Smooth muscle cell of bladder (primary cell): Measurements from ENCODE around the gene KDM5B. TPM values are rescaled to one million over a fixed set of nuclear protein-coding genes. Genes with fewer than 3 reads are reported as not detected.

ENCODE experiments used
- total RNA-seq: library from RNA; depleted of rRNA; stranded (reverse); fragments of >200 nt; gene quantifications from 2 replicates; pipeline ENCODE4 v1.2.3, GENCODE V29; 2014

KDM5B gene
- 65.7 and 85.5 TPM in 2 replicates for total RNA-seq

DNA sequence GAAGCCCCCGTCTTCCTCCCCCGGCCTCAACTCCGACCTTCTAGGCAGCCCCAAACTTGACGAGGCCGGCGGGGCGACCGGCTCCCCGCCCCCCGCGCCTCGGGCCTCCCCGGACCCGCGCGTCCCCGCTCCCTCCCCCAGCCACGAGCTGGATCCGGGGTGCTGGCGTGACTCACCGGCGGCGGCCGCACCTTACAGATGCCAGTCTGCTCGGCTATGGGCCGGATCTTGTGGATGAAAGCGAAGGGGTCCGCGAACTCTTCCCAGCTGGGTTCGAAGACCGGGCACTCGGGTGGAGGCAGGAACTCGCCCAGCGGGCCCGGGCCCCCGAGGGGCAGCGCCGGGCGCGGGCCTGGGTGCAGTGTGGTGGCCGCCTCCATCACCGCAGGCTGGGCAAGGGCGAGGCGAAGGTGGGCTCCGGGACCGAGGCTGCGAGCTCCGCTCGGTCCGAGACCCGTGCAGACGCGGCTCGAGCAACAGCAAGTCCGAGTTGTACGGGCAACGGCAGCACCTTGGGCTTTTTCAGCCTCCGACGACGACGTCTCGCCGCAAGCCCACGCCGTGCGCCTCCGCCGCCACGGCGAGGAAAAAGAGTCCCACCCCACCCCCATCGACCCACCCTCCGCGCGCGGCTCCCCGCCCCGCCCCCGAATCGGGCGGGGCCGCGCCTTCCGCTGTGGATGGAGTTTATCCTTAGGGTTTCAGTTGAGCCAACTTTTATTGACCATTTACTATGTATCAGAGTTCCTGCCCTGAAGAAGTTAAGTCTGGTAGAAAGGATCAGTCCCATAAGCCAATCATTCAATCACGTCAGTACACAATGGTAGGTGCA, at the start of gene KDM5B:
Gene KDM5B, minus strand, starts transcription at position 496 of the 832 bp plus-strand sequence. Its CDS starts 116 bp downstream, at position 380.

DNA sequence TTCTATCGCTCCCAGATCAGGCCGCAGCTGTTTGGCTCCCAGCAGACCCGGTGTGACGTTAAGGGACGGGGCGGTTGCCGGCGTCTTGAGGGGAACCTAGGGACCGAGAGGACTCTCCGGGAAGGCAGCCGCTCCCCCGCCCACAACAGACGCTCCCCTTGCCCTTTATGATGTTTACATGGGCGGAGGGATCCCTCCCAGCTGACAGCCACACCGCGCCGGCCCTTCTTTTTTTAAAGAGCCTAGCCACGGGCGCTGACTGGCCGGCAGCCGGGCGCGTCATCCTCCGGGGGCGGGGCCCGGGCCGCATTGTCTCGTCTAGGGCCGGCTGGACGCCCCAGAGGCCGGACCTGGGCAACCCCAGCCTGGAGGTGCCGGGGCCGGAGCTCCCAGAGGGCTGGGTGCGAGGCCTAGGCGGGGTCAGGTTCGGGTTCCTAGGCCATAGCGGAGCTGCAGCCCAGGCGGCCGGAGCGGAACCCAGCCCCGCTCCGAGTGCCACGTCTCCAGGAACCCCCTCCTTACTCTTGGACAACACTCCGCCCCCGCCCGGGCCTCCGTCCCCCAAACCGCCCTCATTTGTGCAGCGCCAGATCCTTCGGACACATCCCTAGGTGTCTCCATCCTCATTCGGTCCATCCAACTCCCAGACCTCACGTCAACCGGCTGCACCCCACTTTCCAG, 2.5 kb upstream of the KDM5B start, which contains the start of gene PCAT6:
Gene PCAT6, plus strand, starts transcription at position 340 of the 681 bp plus-strand sequence.

DNA sequence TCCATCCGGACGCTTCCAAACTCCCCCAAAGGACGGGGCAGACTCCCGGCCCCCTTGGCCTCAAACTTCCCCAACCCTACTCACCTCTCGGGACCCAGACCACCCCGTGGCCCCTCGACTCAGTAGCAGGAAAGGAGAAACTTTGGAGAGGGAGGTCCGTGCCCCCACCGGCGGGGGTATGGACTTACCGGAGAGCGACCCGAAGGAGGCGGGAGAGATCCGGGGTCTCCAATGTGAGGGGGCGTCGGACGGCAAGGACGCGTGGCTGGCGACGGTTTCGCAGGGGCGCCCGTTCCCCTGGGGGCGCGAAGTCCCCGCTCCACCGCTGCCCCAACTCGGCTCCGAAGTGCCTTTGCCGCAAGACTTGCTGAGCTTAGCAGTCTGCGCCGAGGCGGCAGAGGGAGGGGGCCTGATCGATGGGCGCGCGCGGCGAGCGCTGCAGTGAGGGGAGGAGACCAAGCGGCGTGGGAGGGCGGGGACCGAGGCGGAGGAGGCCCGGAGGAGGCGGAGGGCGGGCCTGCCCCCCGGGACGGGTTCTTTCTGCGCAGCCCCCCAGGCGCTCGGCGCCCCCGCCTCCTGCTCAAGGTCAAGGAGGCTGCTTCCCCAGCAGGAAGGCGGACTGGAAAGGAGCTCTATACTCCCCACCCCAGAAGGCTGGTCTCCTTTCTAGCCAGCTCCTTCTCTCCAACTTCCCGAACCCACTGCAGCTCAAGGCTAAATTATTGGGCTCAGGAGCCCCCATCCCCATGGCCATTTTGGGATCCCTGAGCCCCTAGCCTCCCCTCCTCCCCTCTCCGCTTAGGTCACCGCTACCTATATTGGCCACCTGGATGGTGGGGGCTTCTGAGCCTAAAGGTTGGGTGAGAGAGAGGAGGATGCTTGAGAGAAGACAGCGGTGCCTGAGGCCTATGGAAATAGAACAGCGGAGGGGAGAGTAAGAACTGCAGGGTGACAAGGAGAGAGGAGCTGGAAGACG, 97.9 kb downstream of the KDM5B start, which contains the start of gene SYT2:
Gene SYT2, minus strand, starts transcription at position 385 of the 976 bp plus-strand sequence. CDS start 104,682 bp downstream, outside the sequence.

Other genes starting within 250 kb of the KDM5B start
- gene SYT2, start 98.0 kb downstream of the KDM5B start, total RNA-seq, result under 0.01 TPM in 1 of 2 replicates, not detected in the other
- gene PCAT6, start 2.5 kb upstream of the KDM5B start, total RNA-seq, result 0.55 TPM in 1 of 2 replicates, not detected in the other
- gene RABIF, start 80.7 kb upstream of the KDM5B start, total RNA-seq, result 3.3 and 4.7 TPM in 2 replicates
- 31.9 and 36.3 TPM in 2 replicates for gene KLHL12, start 118.8 kb upstream of the KDM5B start, total RNA-seq
- gene ADIPOR1, start 149.9 kb upstream of the KDM5B start, total RNA-seq, result 93.6 and 126 TPM in 2 replicates
- 36.0 and 51.4 TPM in 2 replicates for gene CYB5R1, start 158.8 kb upstream of the KDM5B start, total RNA-seq
- gene TMEM183A, start 199.0 kb upstream of the KDM5B start, total RNA-seq, result 77.9 and 106 TPM in 2 replicates
- gene PPFIA4, start 218.1 kb upstream of the KDM5B start, total RNA-seq, result 5.3 and 35.9 TPM in 2 replicates